ENCODE results near the gene PSMD13. TPM values are rescaled to one million over a fixed set of nuclear protein-coding genes. Genes with fewer than 3 reads are reported as not detected.

PSMD13 gene
- total RNA-seq, 1 donor from 2014 or later: 150 TPM

DNA sequence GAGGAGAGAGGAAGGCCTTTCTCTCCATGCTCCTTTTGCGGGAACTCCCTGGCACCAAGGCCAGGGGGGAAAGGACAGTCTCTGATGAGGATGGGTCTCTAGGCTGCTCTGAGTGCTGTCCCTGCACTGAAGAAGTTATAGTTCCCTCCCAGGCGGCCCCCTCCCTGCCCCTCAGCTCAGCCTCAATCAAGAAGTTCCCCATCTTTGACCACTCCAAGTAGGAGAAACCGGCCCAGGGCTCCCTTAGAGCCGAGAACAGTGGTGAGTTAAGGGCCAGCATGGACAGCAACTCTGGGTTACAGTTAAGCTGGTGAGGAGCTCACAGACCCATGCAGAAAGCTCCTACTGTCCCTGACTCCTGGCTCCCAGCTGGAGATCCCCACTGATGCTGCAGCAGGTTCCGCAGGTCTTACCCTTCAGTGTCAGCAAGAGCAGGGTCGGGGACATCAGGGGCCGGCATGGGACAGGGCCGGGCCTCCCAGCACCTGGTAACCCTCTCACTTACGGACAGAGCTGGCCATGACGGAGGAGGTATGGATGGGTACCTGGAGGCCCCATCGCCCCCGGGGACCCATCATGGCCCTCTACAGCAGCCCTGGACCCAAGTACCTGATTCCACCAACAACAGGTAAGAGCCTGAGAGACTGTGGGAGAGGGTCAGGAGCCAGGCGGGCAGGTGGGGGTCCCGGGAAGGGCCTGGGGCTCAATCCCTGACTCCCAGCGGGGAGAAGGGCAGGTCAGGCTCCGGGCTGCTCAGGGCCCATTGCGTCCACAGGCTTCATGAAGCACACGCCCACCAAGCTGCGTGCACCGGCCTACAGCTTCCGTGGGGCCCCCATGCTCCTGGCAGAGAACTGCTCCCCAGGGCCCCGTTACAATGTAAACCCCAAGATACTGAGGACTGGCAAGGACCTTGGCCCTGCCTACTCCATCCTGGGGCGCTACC is 39.7 kb upstream of the PSMD13 start:
- TF ChIP-seq CTCF (IDR thresholded peaks at IDR 0.05; ENCODE audit: insufficient read depth, low read length, poor library complexity, severe bottlenecking): no peak
- Histone ChIP-seq H3K27me3 (ENCODE audit: control insufficient read depth, insufficient read depth, low read length) (no peaks in the 10 kb centered on the region), H3K4me3 (ENCODE audit: low read depth, low read length) (no peak overlapping the region), H3K36me3 (ENCODE audit: control insufficient read depth, insufficient read depth, low read length) (no peaks in the 10 kb centered on the region)
- DNase-seq (ENCODE audit: low read depth): no peak

GRCh38 chr11:197741-198235 is 39.0 kb upstream of the PSMD13 start:
- TF ChIP-seq CTCF (IDR thresholded peaks at IDR 0.05; ENCODE audit: insufficient read depth, low read length, poor library complexity, severe bottlenecking): no peak
- no peak for DNase-seq (ENCODE audit: low read depth)
- Histone ChIP-seq H3K27me3 (ENCODE audit: control insufficient read depth, insufficient read depth, low read length) (no peaks in the 10 kb centered on the region), H3K4me3 (ENCODE audit: low read depth, low read length) (no peak overlapping the region), H3K36me3 (ENCODE audit: control insufficient read depth, insufficient read depth, low read length) (no peaks in the 10 kb centered on the region)

DNA sequence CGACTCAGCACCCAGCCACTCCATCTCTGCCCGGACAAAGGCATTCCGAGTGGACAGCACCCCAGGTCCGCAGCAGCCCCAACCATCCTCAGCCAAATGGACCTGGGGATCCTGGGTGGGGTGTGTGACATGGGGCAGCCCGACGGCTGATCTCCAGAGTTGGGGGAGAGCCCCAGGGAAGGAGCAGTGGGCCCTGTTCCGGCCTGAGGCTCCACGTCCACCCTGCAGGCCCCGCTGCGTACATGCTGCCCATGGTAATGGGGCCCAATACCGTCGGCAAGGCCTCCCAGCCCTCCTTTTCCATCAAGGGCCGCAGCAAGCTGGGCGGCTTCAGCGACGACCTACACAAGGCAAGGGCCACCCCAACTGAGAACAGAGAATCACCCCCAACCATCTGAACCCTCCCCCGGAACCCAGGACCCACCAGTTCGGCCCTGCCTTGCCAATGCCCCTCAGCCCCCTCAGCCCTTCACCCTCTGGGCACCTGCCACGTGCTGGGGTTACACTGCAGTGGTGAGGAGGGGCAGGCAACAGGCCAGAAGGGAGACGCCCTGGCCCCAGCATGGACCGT is 38.5 kb upstream of the PSMD13 start:
- DNase-seq (ENCODE audit: low read depth): no peak
- no peak overlapping the region for H3K4me3 ChIP-seq (ENCODE audit: low read depth, low read length)
- H3K27me3 ChIP-seq (ENCODE audit: control insufficient read depth, insufficient read depth, low read length): no peaks in the 10 kb centered on the region
- H3K36me3 ChIP-seq (ENCODE audit: control insufficient read depth, insufficient read depth, low read length): no peaks in the 10 kb centered on the region
- no peak for TF ChIP-seq CTCF (IDR thresholded peaks at IDR 0.05; ENCODE audit: insufficient read depth, low read length, poor library complexity, severe bottlenecking)

DNA sequence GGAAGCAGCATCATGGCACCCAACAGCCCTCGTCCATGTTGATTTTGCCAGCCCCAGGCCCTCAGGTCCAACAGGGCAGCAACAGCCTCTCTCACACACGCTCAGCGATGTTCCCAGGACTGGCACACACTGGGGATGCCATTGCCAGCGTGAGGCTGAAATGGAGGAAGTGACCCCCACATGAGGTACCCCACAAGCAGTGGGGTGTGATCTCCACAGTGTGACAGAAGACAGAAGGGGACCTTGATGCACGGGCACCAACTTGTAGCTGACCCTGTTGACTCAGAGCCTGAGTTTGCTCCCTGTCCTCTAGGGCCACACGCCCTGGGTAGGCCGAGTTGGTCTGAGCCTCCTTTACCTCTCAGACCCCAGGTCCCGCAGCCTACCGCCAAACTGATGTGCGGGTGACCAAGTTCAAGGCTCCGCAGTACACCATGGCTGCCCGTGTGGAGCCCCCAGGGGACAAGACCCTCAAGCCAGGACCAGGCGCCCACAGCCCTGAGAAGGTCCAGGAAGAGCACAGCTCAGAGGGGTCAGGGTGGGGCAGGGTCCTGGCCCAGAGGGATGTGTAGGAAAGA is 37.7 kb upstream of the PSMD13 start:
- Histone ChIP-seq H3K27me3 (ENCODE audit: control insufficient read depth, insufficient read depth, low read length) (no peaks in the 10 kb centered on the region), H3K4me3 (ENCODE audit: low read depth, low read length) (no peak overlapping the region), H3K36me3 (ENCODE audit: control insufficient read depth, insufficient read depth, low read length) (no peaks in the 10 kb centered on the region)
- no peak for TF ChIP-seq CTCF (IDR thresholded peaks at IDR 0.05; ENCODE audit: insufficient read depth, low read length, poor library complexity, severe bottlenecking)
- no peak for DNase-seq (ENCODE audit: low read depth)

- H3K36me3 ChIP-seq (ENCODE audit: control insufficient read depth, insufficient read depth, low read length): no peaks in the 10 kb centered on the region
- no peak for DNase-seq (ENCODE audit: low read depth)
- no peak for TF ChIP-seq CTCF (IDR thresholded peaks at IDR 0.05; ENCODE audit: insufficient read depth, low read length, poor library complexity, severe bottlenecking)
Measured at GRCh38 chr11:199782-200181, 37.0 kb upstream of the PSMD13 start.

More at GRCh38 chr11:199782-200181, 37.0 kb upstream of the PSMD13 start:
- Histone ChIP-seq H3K4me3 (ENCODE audit: low read depth, low read length) (no peak overlapping the region), H3K27me3 (ENCODE audit: control insufficient read depth, insufficient read depth, low read length) (no peaks in the 10 kb centered on the region)

Measured in kidney epithelial cell (primary cell).